IMR-90 (cell line): ENCODE measurements around the gene RPL27A. TPM values are rescaled to one million over a fixed set of nuclear protein-coding genes. Genes with fewer than 3 reads are reported as not detected.

Experiments used
- ATAC-seq: fragments of 200-7000 bp; cut with Tn5 transposase; 2 replicates; pipeline ENCODE4 v1.9.1; 2020; ENCODE audit warnings: low read depth, mild to moderate bottlenecking, moderate library complexity
- BruUV-seq: library from RNA; stranded (reverse); fragments of 400-500 nt; replicated peaks from 2 replicates; lab custom pipeline; 2021; lab: Mats Ljungman, UMichigan
- CTCF ChIA-PET: fragments of 300-600 bp; formaldehyde crosslinking; extraction: SDS; loops from one replicate; lab custom pipeline; 2021; ENCODE audit warnings: antibody characterized with exemption; lab: Yijun Ruan, JAX
- POLR2A ChIA-PET: fragments of 300-600 bp; sonication (Branson Sonifier 250); formaldehyde crosslinking; loops from one replicate; lab custom pipeline; 2022; ENCODE audit warnings: antibody characterized with exemption; ENCODE audit not compliant: unreplicated experiment; lab: Charles Lee
- DNase-seq: peaks from one replicate; pipeline ENCODE4 v3.0.0; 2013
- H2AFZ ChIP-seq: replicated peaks from 2 replicates; pipeline ENCODE3; 2013; ENCODE audit warnings: low read length, mild to moderate bottlenecking; ENCODE audit not compliant: poor library complexity
- H2AK5ac ChIP-seq: 2 replicates; pipeline ENCODE4 v1.6.1; 2013; ENCODE audit warnings: low read depth, low read length, inconsistent platforms
- H2AK9ac ChIP-seq: replicated peaks from 2 replicates; pipeline ENCODE3; 2013; ENCODE audit warnings: mild to moderate bottlenecking, low read depth, low read length, moderate library complexity; ENCODE audit not compliant: poor library complexity
- H2BK120ac ChIP-seq: 2 replicates; pipeline ENCODE4 v1.6.1; 2013; ENCODE audit warnings: low read depth, low read length, inconsistent platforms
- H2BK15ac ChIP-seq: 3 replicates; pipeline ENCODE4 v1.6.1; 2013; ENCODE audit warnings: low read depth, low read length, inconsistent platforms
- H2BK20ac ChIP-seq: 2 replicates; pipeline ENCODE4 v1.6.1; 2013; ENCODE audit warnings: low read depth, mild to moderate bottlenecking, inconsistent platforms, low read length, moderate library complexity
- H2BK5ac ChIP-seq: 2 replicates; pipeline ENCODE4 v1.6.1; 2013; ENCODE audit warnings: mild to moderate bottlenecking, low read depth, low read length, inconsistent platforms; ENCODE audit not compliant: poor library complexity, severe bottlenecking
- H3K14ac ChIP-seq: replicated peaks from 2 replicates; pipeline ENCODE4 v1.6.1; 2013; ENCODE audit warnings: low read depth, low read length, inconsistent platforms
- H3K18ac ChIP-seq: 2 replicates; pipeline ENCODE4 v1.6.1; 2013; ENCODE audit warnings: low read depth, low read length, control low read depth
- H3K23ac ChIP-seq: 2 replicates; pipeline ENCODE4 v1.6.1; 2013; ENCODE audit warnings: low read depth, low read length, inconsistent platforms
- H3K27ac ChIP-seq: 2 replicates; pipeline ENCODE4 v1.5.1; 2013; ENCODE audit warnings: mild to moderate bottlenecking, control low read depth, low read length; ENCODE audit not compliant: insufficient read depth
- H3K27me3 ChIP-seq: 2 replicates; pipeline ENCODE4 v1.6.1; 2013; ENCODE audit warnings: low read length; ENCODE audit not compliant: control insufficient read depth, insufficient read depth
- H3K36me3 ChIP-seq: 2 replicates; pipeline ENCODE4 v1.6.1; 2013; ENCODE audit warnings: low read length, mixed read lengths; ENCODE audit not compliant: control insufficient read depth, insufficient read depth
- H3K4ac ChIP-seq: 2 replicates; pipeline ENCODE4 v1.6.1; 2013; ENCODE audit warnings: low read depth, low read length, inconsistent platforms
- H3K4me1 ChIP-seq: 2 replicates; pipeline ENCODE4 v1.6.1; 2013; ENCODE audit warnings: low read length, mixed read lengths; ENCODE audit not compliant: control insufficient read depth, insufficient read depth
- H3K4me2 ChIP-seq: 2 replicates; pipeline ENCODE4 v1.6.1; 2013; ENCODE audit warnings: low read depth, mild to moderate bottlenecking, control low read depth, low read length, moderate library complexity
- H3K4me3 ChIP-seq: 2 replicates; pipeline ENCODE4 v1.5.1; 2013; ENCODE audit warnings: low read depth, mild to moderate bottlenecking, control low read depth, low read length, moderate library complexity; ENCODE audit not compliant: insufficient read depth
- H3K56ac ChIP-seq: 2 replicates; pipeline ENCODE4 v1.6.1; 2013; ENCODE audit warnings: low read length, inconsistent platforms; ENCODE audit not compliant: insufficient read depth; ENCODE audit errors: extremely low read depth
- H3K79me1 ChIP-seq, 2 experiments: 2 replicates each; pipeline ENCODE4 v1.6.1; 2013; ENCODE audit warnings: low read length in 2 of 2, inconsistent platforms in 1 of 2, low read depth in 1 of 2
- H3K9ac ChIP-seq: 2 replicates; pipeline ENCODE4 v1.6.1; 2013; ENCODE audit warnings: low read depth, low read length, control low read depth
- H3K9me1 ChIP-seq: 2 replicates; pipeline ENCODE4 v1.6.1; 2013; ENCODE audit warnings: low read length, inconsistent platforms; ENCODE audit not compliant: insufficient read depth
- H3K9me3 ChIP-seq: 2 replicates; pipeline ENCODE4 v1.6.1; 2013; ENCODE audit warnings: low read length; ENCODE audit not compliant: control insufficient read depth, insufficient read depth
- H4K20me1 ChIP-seq: 2 replicates; pipeline ENCODE4 v1.6.1; 2013; ENCODE audit warnings: low read length, inconsistent platforms; ENCODE audit not compliant: insufficient read depth
- H4K5ac ChIP-seq: 2 replicates; pipeline ENCODE4 v1.6.1; 2013; ENCODE audit warnings: mild to moderate bottlenecking, low read depth, low read length, control low read depth
- H4K8ac ChIP-seq, 2 experiments: 2 replicates each; pipeline ENCODE4 v1.6.1; 2013; ENCODE audit warnings: low read depth in 2 of 2, low read length in 2 of 2, control low read depth in 1 of 2, inconsistent platforms in 1 of 2
- H4K91ac ChIP-seq: 2 replicates; pipeline ENCODE4 v1.6.1; 2013; ENCODE audit warnings: low read depth, low read length, inconsistent platforms; ENCODE audit not compliant: insufficient read depth
- FOS ChIP-seq: fragments of 150-350 bp; IDR thresholded peaks from 2 replicates; pipeline ENCODE4 v1.6.1; 2016; ENCODE audit warnings: low read depth, low read length
- MAZ ChIP-seq: IDR thresholded peaks from 2 replicates; pipeline ENCODE4 v1.6.1; 2012; ENCODE audit warnings: low read depth, mild to moderate bottlenecking, low read length, improper control_type of control experiment, moderate library complexity, borderline replicate concordance
- RFX5 ChIP-seq: IDR thresholded peaks from 2 replicates; pipeline ENCODE4 v1.8.0; 2012; ENCODE audit warnings: low read depth, mild to moderate bottlenecking, low read length, moderate library complexity
- WGBS, 2 experiments: methylation state at CpG; one replicate each; pipeline versions ENCODE4 v1.1.5 to v1.1.7; 2013; ENCODE audit warnings: missing lambda C conversion rate in 2 of 2; ENCODE audit not compliant: insufficient read length in 1 of 2; ENCODE audit errors: extremely low coverage in 2 of 2; 5-methylcytosine and 5-hydroxymethylcytosine counted together
- dilution Hi-C: fragments of 300-500 bp; cut with HindIII; formaldehyde crosslinking; loops from one replicate; pipeline ENCODE4 v1.14.3; 2018; ENCODE audit warnings: low sequenced_read_pairs; ENCODE audit not compliant: unreplicated experiment
- in situ Hi-C: fragments of 300-500 bp; cut with MboI; formaldehyde crosslinking; loops from 3 replicates; pipeline ENCODE4 v1.14.3; 2019; ENCODE audit warnings: low sequenced_read_pairs, inconsistent platforms, mixed read lengths
- intact Hi-C: fragments of 100-400 bp; cut with micrococcal nuclease; formaldehyde crosslinking; loops from 2 replicates; pipeline ENCODE4 v1.10.0; 2022
- polyA plus RNA-seq, 3 experiments: library from polyadenylated mRNA; depleted of rRNA; stranded (reverse); fragments of >200 nt; gene quantifications; 2 replicates each; pipeline ENCODE4 v1.2.3, GENCODE V29; 2012; ENCODE audit warnings: low replicate concordance in 1 of 3
- total RNA-seq: library from RNA; depleted of rRNA; stranded (reverse); fragments of >200 nt; gene quantifications from 2 replicates; pipeline ENCODE4 v1.2.3, GENCODE V29; 2012
- TF ChIP-seq, protein P1 (sequence below): conservative IDR thresholded peaks from 2 replicates; pipeline ENCODE4 v1.5.1; 2012; ENCODE audit warnings: mild to moderate bottlenecking, low read depth, low read length, improper control_type of control experiment

RPL27A gene
- total and polyA plus RNA-seq, 2 of the 4 experiments (the other 2 are of a cell fraction): 786 to 849 TPM

DNA sequence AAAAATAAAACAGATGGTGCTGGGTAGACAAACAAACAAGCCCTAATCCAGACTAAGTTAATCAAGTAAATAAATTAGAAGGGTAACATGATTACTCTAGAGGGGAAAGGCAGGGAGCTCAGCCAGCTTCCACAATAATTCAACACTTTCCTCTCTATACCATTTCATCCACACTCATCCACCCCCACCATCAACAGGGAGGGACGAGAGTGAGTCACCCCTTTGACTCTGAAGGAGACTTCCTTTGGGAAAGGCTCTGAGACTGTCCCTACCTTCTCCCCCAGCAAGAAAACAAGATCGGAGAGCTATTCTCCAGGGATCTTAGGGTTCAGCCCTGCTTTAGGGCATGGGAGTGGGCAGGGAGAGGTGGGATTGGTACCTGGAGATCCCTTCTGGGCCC, 33.2 kb upstream of the RPL27A start:
- peak overlapping the region; percentile 84 for H2AFZ ChIP-seq
- peak overlapping the region; percentile 75; the same call in 1 of the 2 replicates for H2AK5ac ChIP-seq
- H3K27me3 ChIP-seq: no peaks in the 10 kb centered on the region
- no CpG with 5 or more reads among the region's 2 CpGs for WGBS, 2 experiments
- H4K5ac ChIP-seq: no peak overlapping the region; the same call in 1 of the 2 replicates
- peak overlapping the region; percentile 90 for H3K14ac ChIP-seq
- H3K4me1 ChIP-seq: peaks cover 12% of the 10 kb centered on the region
- ATAC-seq: peak; percentile 84
- H3K4me2 ChIP-seq: no peak overlapping the region
- no TSS peak for BruUV-seq
- intact Hi-C loops: no loop called here
- ChIA-PET CTCF (interaction anchor here (0.5 to 1.1 kb wide), 3 partner anchors 10 to 300 kb away, joined by 3 to 4 read pairs (median 3); no protein-coding TSS in a partner anchor), POLR2A (no interaction called here)
- H4K20me1 ChIP-seq: peaks cover 4% of the 10 kb centered on the region; the same call in 1 of the 2 replicates
- H2BK20ac ChIP-seq: peak overlapping the region; percentile 72; the same call in 1 of the 2 replicates
- H3K4ac ChIP-seq: peak overlapping the region; percentile 92
- peaks cover 27% of the 10 kb centered on the region for H3K9me1 ChIP-seq
- peak overlapping the region; percentile 38 to 92 for H4K8ac ChIP-seq
- peak overlapping the region; percentile 21 for H2AK9ac ChIP-seq
- in situ Hi-C loops: no loop called here
- dilution Hi-C loops: no loop called here
- H3K27ac ChIP-seq: peak overlapping the region; percentile 13; the same call in 1 of the 2 replicates
- no peak overlapping the region for H3K56ac ChIP-seq
- peak overlapping the region; percentile 13 for H3K23ac ChIP-seq
- H2BK120ac ChIP-seq: peak overlapping the region; percentile 91
- no peak overlapping the region for H3K18ac ChIP-seq
- H3K36me3 ChIP-seq: peaks cover 18% of the 10 kb centered on the region
- H3K4me3 ChIP-seq: no peak overlapping the region
- DNase-seq: peak; percentile 68
- TF ChIP-seq MAZ (peak; percentile 54; the same call in 1 of the 2 replicates), FOS (peak; percentile 79), RFX5 (no peak)
- TF ChIP-seq, protein P1, sequence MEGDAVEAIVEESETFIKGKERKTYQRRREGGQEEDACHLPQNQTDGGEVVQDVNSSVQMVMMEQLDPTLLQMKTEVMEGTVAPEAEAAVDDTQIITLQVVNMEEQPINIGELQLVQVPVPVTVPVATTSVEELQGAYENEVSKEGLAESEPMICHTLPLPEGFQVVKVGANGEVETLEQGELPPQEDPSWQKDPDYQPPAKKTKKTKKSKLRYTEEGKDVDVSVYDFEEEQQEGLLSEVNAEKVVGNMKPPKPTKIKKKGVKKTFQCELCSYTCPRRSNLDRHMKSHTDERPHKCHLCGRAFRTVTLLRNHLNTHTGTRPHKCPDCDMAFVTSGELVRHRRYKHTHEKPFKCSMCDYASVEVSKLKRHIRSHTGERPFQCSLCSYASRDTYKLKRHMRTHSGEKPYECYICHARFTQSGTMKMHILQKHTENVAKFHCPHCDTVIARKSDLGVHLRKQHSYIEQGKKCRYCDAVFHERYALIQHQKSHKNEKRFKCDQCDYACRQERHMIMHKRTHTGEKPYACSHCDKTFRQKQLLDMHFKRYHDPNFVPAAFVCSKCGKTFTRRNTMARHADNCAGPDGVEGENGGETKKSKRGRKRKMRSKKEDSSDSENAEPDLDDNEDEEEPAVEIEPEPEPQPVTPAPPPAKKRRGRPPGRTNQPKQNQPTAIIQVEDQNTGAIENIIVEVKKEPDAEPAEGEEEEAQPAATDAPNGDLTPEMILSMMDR: no peak
- H3K79me1 ChIP-seq: peaks cover 2 to 16% of the 10 kb centered on the region in 2 experiments; a peak in 1 of 4 replicates
- peak overlapping the region; percentile 72; the same call in 1 of the 2 replicates for H4K91ac ChIP-seq
- peak overlapping the region; percentile 50 for H2BK5ac ChIP-seq
- no peaks in the 10 kb centered on the region for H3K9me3 ChIP-seq
- H3K9ac ChIP-seq: no peak overlapping the region
- H2BK15ac ChIP-seq: peak overlapping the region; percentile 47; the same call in 1 of the 3 replicates
